Measurements from ENCODE around the gene TFEB.

Gene TFEB

GRCh38 chr6:41705996-41706835 is 29.2 kb downstream of the TFEB start:
- DNase-seq (ENCODE audit: low read depth), result peak; percentile 48

- no peak for DNase-seq (ENCODE audit: low read depth)
Observed at GRCh38 chr6:41705311-41705995, 30.0 kb downstream of the TFEB start.

- no peak for DNase-seq (ENCODE audit: low read depth)
Observed at GRCh38 chr6:41704656-41705310, 30.6 kb downstream of the TFEB start.

- DNase-seq (ENCODE audit: low read depth), result no peak
Observed at GRCh38 chr6:41704028-41704427, 31.4 kb downstream of the TFEB start.

GRCh38 chr6:41702771-41703494 is 32.5 kb downstream of the TFEB start:
- no peak for DNase-seq (ENCODE audit: low read depth)

GRCh38 chr6:41702089-41702745 is 33.2 kb downstream of the TFEB start:
- DNase-seq (ENCODE audit: low read depth), result no peak

- DNase-seq (ENCODE audit: low read depth), result no peak
Observed at GRCh38 chr6:41700463-41701347, 34.7 kb downstream of the TFEB start.

GRCh38 chr6:41699063-41699462 is 36.3 kb downstream of the TFEB start:
- no peak for DNase-seq (ENCODE audit: low read depth)

GRCh38 chr6:41697861-41698781 is 37.3 kb downstream of the TFEB start:
- peak; percentile 61 for DNase-seq (ENCODE audit: low read depth)

GRCh38 chr6:41696788-41697187 is 38.6 kb downstream of the TFEB start:
- DNase-seq (ENCODE audit: low read depth), result no peak

GRCh38 chr6:41695825-41696224 is 39.6 kb downstream of the TFEB start:
- DNase-seq (ENCODE audit: low read depth), result no peak

GRCh38 chr6:41694815-41695526 is 40.4 kb downstream of the TFEB start:
- no peak for DNase-seq (ENCODE audit: low read depth)

GRCh38 chr6:41693281-41694240 is 41.8 kb downstream of the TFEB start:
- DNase-seq (ENCODE audit: low read depth), result no peak

GRCh38 chr6:41692730-41693129 is 42.7 kb downstream of the TFEB start:
- no peak for DNase-seq (ENCODE audit: low read depth)

GRCh38 chr6:41692080-41692675 is 43.2 kb downstream of the TFEB start:
- no peak for DNase-seq (ENCODE audit: low read depth)

GRCh38 chr6:41691426-41692079 is 43.9 kb downstream of the TFEB start:
- no peak for DNase-seq (ENCODE audit: low read depth)
